ENCODE results near the gene AR. TPM values are rescaled to one million over a fixed set of nuclear protein-coding genes. Genes with fewer than 3 reads are reported as not detected.

The AR gene
- total RNA-seq, result 7.1 to 7.7 TPM (median 7.2 TPM) in 3 replicates

GRCh38 chrX:67543818-67544217 lies at the start of gene AR:
AR (plus strand) TSS chrX:67544021; CDS start chrX:67545147, 1,126 bp downstream.
- peaks cover 56% of the 10 kb centered on the region for H3K27me3 Mint-ChIP-seq (ENCODE audit: low read depth)
- H3K4me3 Mint-ChIP-seq, result peak within 1 kb of the TSS; percentile 69
- peaks cover 13% of the 10 kb centered on the region for H3K4me1 Mint-ChIP-seq
- H3K27ac Mint-ChIP-seq, result no peak within 1 kb of the TSS
- H3K36me3 Mint-ChIP-seq, result no peaks in the 10 kb centered on the region
- peaks cover 23% of the 10 kb centered on the region for H3K9me3 Mint-ChIP-seq
- DNase-seq (ENCODE audit: low spot score in 2 of 2, unreplicated experiment in 2 of 2), result peak in 1 of 2 experiments; percentile 37
- TF ChIP-seq CTCF (IDR thresholded peaks at IDR 0.05; ENCODE audit: unreplicated experiment), result no peak

- no peak for DNase-seq (ENCODE audit: low spot score in 2 of 2, unreplicated experiment in 2 of 2)
- Mint-ChIP-seq H3K36me3 (no peaks in the 10 kb centered on the region), H3K4me1 (no peaks in the 10 kb centered on the region)
Observed at GRCh38 chrX:67500617-67501016, 43.2 kb upstream of the AR start.

GRCh38 chrX:67503004-67503403 lies 40.8 kb upstream of the AR start:
- Mint-ChIP-seq H3K27me3 (ENCODE audit: low read depth) (no peaks in the 10 kb centered on the region), H3K36me3 (no peaks in the 10 kb centered on the region), H3K9me3 (peaks cover 47% of the 10 kb centered on the region), H3K27ac (no peak overlapping the region), H3K4me3 (no peak overlapping the region), H3K4me1 (no peaks in the 10 kb centered on the region)
- TF ChIP-seq CTCF (IDR thresholded peaks at IDR 0.05; ENCODE audit: unreplicated experiment), result no peak
- DNase-seq (ENCODE audit: low spot score in 2 of 2, unreplicated experiment in 2 of 2), result no peak

More at GRCh38 chrX:67500617-67501016, 43.2 kb upstream of the AR start:
- H3K9me3 Mint-ChIP-seq, result peaks cover 51% of the 10 kb centered on the region
- H3K4me3 Mint-ChIP-seq, result no peak overlapping the region
- no peak for TF ChIP-seq CTCF (IDR thresholded peaks at IDR 0.05; ENCODE audit: unreplicated experiment)
- no peaks in the 10 kb centered on the region for H3K27me3 Mint-ChIP-seq (ENCODE audit: low read depth)
- no peak overlapping the region for H3K27ac Mint-ChIP-seq

GRCh38 chrX:67503453-67503852 lies 40.4 kb upstream of the AR start:
- Mint-ChIP-seq H3K4me3 (no peak overlapping the region), H3K27me3 (ENCODE audit: low read depth) (no peaks in the 10 kb centered on the region), H3K4me1 (no peaks in the 10 kb centered on the region), H3K27ac (no peak overlapping the region), H3K9me3 (peaks cover 47% of the 10 kb centered on the region), H3K36me3 (no peaks in the 10 kb centered on the region)
- TF ChIP-seq CTCF (IDR thresholded peaks at IDR 0.05; ENCODE audit: unreplicated experiment), result no peak
- no peak for DNase-seq (ENCODE audit: low spot score in 2 of 2, unreplicated experiment in 2 of 2)

- DNase-seq (ENCODE audit: low spot score in 2 of 2, unreplicated experiment in 2 of 2), result no peak
- Mint-ChIP-seq H3K27me3 (ENCODE audit: low read depth) (no peaks in the 10 kb centered on the region), H3K4me1 (no peaks in the 10 kb centered on the region), H3K36me3 (no peaks in the 10 kb centered on the region), H3K4me3 (no peak overlapping the region), H3K27ac (no peak overlapping the region), H3K9me3 (peaks cover 41% of the 10 kb centered on the region)
- no peak for TF ChIP-seq CTCF (IDR thresholded peaks at IDR 0.05; ENCODE audit: unreplicated experiment)
Observed at GRCh38 chrX:67520671-67521070, 23.1 kb upstream of the AR start.

Data from mesothelial cell of epicardium (in vitro differentiated cells).